Measurements from ENCODE around the gene DFFA. TPM values are rescaled to one million over a fixed set of nuclear protein-coding genes. Genes with fewer than 3 reads are reported as not detected.

DFFA gene, protein sequence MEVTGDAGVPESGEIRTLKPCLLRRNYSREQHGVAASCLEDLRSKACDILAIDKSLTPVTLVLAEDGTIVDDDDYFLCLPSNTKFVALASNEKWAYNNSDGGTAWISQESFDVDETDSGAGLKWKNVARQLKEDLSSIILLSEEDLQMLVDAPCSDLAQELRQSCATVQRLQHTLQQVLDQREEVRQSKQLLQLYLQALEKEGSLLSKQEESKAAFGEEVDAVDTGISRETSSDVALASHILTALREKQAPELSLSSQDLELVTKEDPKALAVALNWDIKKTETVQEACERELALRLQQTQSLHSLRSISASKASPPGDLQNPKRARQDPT
- total RNA-seq (2022; extraction: Qiagen RNA extraction; ENCODE audit: low read depth), result 16.2 to 27.0 TPM (median 26.4 TPM) in 5 replicates

DNA sequence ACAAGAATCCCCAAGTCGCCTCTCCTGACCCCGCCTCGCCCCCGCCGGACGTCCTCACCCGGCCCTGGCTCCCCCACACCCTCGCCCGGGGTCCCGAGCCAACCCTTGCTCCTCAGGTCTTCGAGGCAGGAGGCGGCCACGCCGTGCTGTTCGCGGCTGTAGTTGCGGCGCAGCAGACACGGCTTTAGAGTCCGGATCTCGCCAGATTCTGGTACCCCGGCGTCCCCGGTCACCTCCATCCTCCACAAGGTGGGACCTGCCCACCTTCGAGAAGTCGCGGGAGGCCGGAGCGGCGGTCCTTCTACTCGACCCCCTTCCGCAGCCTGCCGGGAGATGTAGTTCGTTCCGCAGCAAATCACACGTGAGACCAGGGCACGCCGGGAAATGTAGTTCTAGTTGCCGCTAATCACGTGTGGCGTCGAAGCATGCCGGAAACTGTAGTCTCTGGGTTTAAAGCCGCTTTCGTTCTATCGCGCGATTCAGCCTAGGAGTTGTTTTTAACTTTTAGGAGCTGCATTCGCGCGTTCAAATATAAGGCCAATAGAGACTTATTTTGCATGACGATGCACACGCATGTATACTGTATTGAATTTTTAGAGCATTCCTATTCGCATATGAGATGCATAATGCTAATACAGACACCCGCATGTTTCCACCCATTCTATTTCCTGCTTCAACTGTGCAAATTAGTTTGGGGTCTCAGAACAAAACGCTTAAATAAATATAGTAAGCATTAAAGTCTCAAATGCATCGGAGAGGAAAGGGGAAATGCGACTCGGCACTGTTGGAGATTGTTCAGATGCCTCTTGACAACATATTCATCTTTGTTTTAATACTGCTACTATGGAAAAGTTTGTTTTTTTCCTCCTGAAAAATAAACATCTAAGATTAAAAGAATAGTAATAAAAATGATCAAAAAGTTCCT, at the start of gene DFFA:
TSS of gene DFFA (minus strand) at position 310 of the 925 bp plus-strand sequence. CDS start at position 239, 71 bp downstream.

GRCh38 chr1:10474613-10475507, 2.5 kb upstream of the DFFA start, which contains the start of gene PEX14:
TSS of gene PEX14 (plus strand) at chr1:10474950. CDS start at chr1:10474967, 17 bp downstream.

DNA sequence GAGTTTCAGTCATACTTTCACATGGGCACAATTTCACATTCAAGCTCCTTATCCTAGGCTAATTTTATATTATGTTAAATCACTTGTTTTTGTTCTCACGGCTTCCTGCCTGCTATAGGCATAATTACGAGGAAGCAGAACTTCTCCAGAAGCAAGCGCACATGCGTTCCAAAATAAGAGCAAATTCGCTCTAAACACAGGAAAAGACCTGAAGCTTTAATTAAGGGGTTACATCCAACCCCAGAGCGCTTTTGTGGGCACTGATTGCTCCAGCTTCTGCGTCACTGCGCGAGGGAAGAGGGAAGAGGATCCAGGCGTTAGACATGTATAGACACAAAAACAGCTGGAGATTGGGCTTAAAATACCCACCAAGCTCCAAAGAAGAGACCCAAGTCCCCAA, 22.6 kb downstream of the DFFA start, which contains the start of gene CORT:
TSS of gene CORT (plus strand) at position 281 of the 400 bp plus-strand sequence. CDS start 193 bp downstream, outside the sequence.

DNA sequence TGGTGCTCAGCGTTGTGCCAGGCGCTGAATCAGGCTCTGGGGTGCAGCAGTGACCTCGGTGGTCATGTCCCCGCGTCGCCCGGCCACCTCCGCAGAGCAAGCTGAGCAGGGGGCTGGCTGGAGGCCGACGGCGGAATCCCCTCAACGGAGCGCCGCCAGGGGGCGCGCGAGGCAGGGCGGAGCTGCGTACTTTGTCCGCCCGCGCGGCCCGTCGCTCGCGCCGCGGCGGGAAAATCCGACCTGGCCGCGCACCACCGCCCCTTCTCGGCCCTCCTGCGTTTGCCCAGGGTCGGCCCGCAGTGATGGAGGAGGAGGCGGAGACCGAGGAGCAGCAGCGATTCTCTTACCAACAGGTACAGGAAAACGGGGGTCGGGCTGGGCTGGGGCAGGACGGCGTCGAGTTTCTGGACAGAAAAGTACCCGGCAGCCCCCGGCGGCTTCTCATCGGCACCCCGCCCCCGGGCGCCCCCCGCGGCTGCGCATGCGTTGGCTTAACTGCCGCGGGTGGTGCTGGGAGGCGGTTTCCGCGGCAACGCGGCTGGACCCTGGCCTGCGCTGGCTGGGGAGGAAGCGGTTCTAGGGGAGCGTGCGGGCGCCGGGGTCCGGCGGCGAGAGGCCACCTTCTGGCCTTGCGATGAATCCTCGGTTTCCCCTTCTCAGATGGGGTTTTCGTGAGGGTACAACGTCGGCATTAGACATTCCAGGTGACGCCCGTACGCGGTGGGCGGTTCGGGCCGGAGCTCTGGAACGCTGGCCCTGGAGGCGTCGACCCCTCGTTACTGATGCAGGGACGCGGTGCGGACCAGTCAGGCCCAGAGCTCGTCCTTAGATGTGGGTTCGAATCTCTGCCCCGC, 41.9 kb downstream of the DFFA start, which contains the start of gene CENPS:
TSS of gene CENPS (plus strand) at position 218 of the 854 bp plus-strand sequence. CDS start at position 303, 85 bp downstream.

Other genes starting within 250 kb of the DFFA start
- gene PGD, start 73.5 kb downstream of the DFFA start, total RNA-seq (2022; extraction: Qiagen RNA extraction; ENCODE audit: low read depth), result 1,113 to 1,205 TPM (median 1,146 TPM) in 5 replicates
- gene CENPS, start 42.1 kb downstream of the DFFA start, total RNA-seq (2022; extraction: Qiagen RNA extraction; ENCODE audit: low read depth), result 25.4 to 36.8 TPM (median 29.0 TPM) in 5 replicates
- 0.25 to 0.28 TPM in 2 of 5 replicates, not detected in the others for gene CORT, start 22.5 kb downstream of the DFFA start, total RNA-seq (2022; extraction: Qiagen RNA extraction; ENCODE audit: low read depth)
- gene PEX14, start 2.4 kb upstream of the DFFA start, total RNA-seq (2022; extraction: Qiagen RNA extraction; ENCODE audit: low read depth), result 9.8 to 19.4 TPM (median 15.5 TPM) in 5 replicates